ENCODE data around the gene UGGT1. TPM values are rescaled to one million over a fixed set of nuclear protein-coding genes. Genes with fewer than 3 reads are reported as not detected.

The UGGT1 gene
- total RNA-seq, 6 experiments from 2014 or later: 31.4 to 96.5 (median 41.4) TPM

- DNase-seq (no peak), ATAC-seq (no peak)
- no peak for TF ChIP-seq CTCF (IDR thresholded peaks at IDR 0.05)
- no peak for TF ChIP-seq POLR2A (IDR thresholded peaks at IDR 0.05)
- H3K9me3 ChIP-seq: no peaks in the 10 kb centered on the region
- H3K27me3 ChIP-seq: no peaks in the 10 kb centered on the region
- H3K36me3 ChIP-seq: no peaks in the 10 kb centered on the region
- WGBS (ENCODE audit: insufficient coverage, low coverage, low lambda C conversion rate, missing lambda C conversion rate): 83% methylated on average over 2 of the region's 2 CpGs
- H3K4me3 ChIP-seq: no peak overlapping the region
- peaks cover 0 to 5% (median 0%) of the 10 kb centered on the region in 4 donors for H3K4me1 ChIP-seq
- no peak overlapping the region for H3K27ac ChIP-seq
- intact Hi-C loops (cut with DNase I): no loop called here
Observed at GRCh38 chr2:128237081-128237534, 146.1 kb downstream of the UGGT1 start.

GRCh38 chr2:128237911-128238697, 147.1 kb downstream of the UGGT1 start:
- Histone ChIP-seq H3K4me3 (no peak overlapping the region), H3K27me3 (no peaks in the 10 kb centered on the region), H3K9me3 (no peaks in the 10 kb centered on the region), H3K36me3 (no peaks in the 10 kb centered on the region), H3K4me1 (peaks cover 0 to 5% (median 0%) of the 10 kb centered on the region in 4 donors), H3K27ac (no peak overlapping the region)
- no peak for DNase-seq
- WGBS (ENCODE audit: insufficient coverage, low coverage, low lambda C conversion rate, missing lambda C conversion rate): 66% methylated on average over 4 of the region's 8 CpGs
- intact Hi-C loops (cut with DNase I): no loop called here
- ATAC-seq: no peak
- TF ChIP-seq POLR2A (IDR thresholded peaks at IDR 0.05) (no peak), CTCF (IDR thresholded peaks at IDR 0.05) (no peak)

GRCh38 chr2:128241896-128242295, 150.9 kb downstream of the UGGT1 start:
- Histone ChIP-seq H3K4me3 (no peak overlapping the region), H3K27ac (no peak overlapping the region), H3K36me3 (no peaks in the 10 kb centered on the region), H3K27me3 (no peaks in the 10 kb centered on the region), H3K9me3 (no peaks in the 10 kb centered on the region), H3K4me1 (no peaks in the 10 kb centered on the region)
- TF ChIP-seq POLR2A (IDR thresholded peaks at IDR 0.05): no peak
- no peak for TF ChIP-seq CTCF (IDR thresholded peaks at IDR 0.05)
- no peak for ATAC-seq
- intact Hi-C loops (cut with DNase I): no loop called here
- DNase-seq: no peak
- 60% methylated on average over 1 of the region's 3 CpGs for WGBS (ENCODE audit: insufficient coverage, low coverage, low lambda C conversion rate, missing lambda C conversion rate)

Small RNA genes lying within 50 kb of the gene (small RNA-seq; reads per million reads assigned to genes)
- gene AC108059.2 (0 reads per million in 2 experiments), gene AC108059.3 (0 reads per million in 2 experiments), gene DYNLT3P2 (0 reads per million in 2 experiments), gene RF00019 (0 reads per million in 2 experiments)

Other genes with a start within 250 kb of the UGGT1 start
- gene POLR2D, start 233.0 kb upstream of the UGGT1 start, total RNA-seq: 10 to 100 TPM; 10.1 to 21.5 (median 15.5) TPM
- gene AMMECR1L, start 205.2 kb upstream of the UGGT1 start, total RNA-seq: 1 to 10 TPM; 5.3 to 7.6 (median 6.7) TPM
- gene SAP130, start 63.1 kb upstream of the UGGT1 start, total RNA-seq: 10 to 100 TPM in 2 of 6 experiments, 1 to 10 TPM in 4; 5.0 to 11.5 (median 9.1) TPM
- 10 to 100 TPM; 18.0 to 53.5 (median 31.0) TPM for gene HS6ST1, start 227.7 kb downstream of the UGGT1 start, total RNA-seq